ENCODE measurements around the gene MAGI3.

- TF ChIP-seq GATA2 (IDR thresholded peaks at IDR 0.05; ENCODE audit: low read depth, low read length) (0 out of 2 replicates have a peak, but pooled peaks have one; percentile 23), GATA3 (IDR thresholded peaks at IDR 0.05; ENCODE audit: low read depth, low read length) (no peak)
Measured at GRCh38 chr1:113389953-113390834, at the start of gene MAGI3.
